Upper lobe of right lung (tissue), 1 donor: Measurements from ENCODE around the gene LRRC23. TPM values are rescaled to one million over a fixed set of nuclear protein-coding genes. Genes with fewer than 3 reads are reported as not detected.
A peak's percentile ranks its signal among the peaks of the same experiment; 100 is the strongest.

ENCODE experiments used
- ATAC-seq: fragments of 200-7000 bp; cut with Tn5 transposase; one replicate; pipeline ENCODE4 v1.9.1; 2020; ENCODE audit warnings: mild to moderate bottlenecking, moderate library complexity
- DNase-seq: peaks from one replicate; pipeline ENCODE4 v3.0.0-alpha.2; 2020
- H3K27ac ChIP-seq: fragments of 200-600 bp; one replicate; pipeline ENCODE4 v1.8.0; 2022
- H3K27me3 ChIP-seq: fragments of 200-600 bp; one replicate; pipeline ENCODE4 v1.8.0; 2022; ENCODE audit warnings: mild to moderate bottlenecking
- H3K36me3 ChIP-seq: fragments of 200-600 bp; one replicate; pipeline ENCODE4 v1.8.0; 2022
- H3K4me1 ChIP-seq: fragments of 200-600 bp; one replicate; pipeline ENCODE4 v1.8.0; 2022
- H3K4me3 ChIP-seq: fragments of 200-600 bp; one replicate; pipeline ENCODE4 v1.8.0; 2022; ENCODE audit warnings: mild to moderate bottlenecking
- H3K9me3 ChIP-seq: fragments of 200-600 bp; one replicate; pipeline ENCODE4 v1.8.0; 2022
- intact Hi-C: fragments of 100-400 bp; cut with DNase I; formaldehyde crosslinking; loops from one replicate; pipeline ENCODE4 v1.11.0; 2022
- total RNA-seq: library from RNA; stranded (reverse); fragmentation: NEBNext Ultra II Directional; extraction: Animal tissue kit (Norgen Biotek cat#: 25700); gene quantifications from one replicate; pipeline ENCODE4 v1.2.1, GENCODE V29; 2021
- TF ChIP-seq, protein P1 (sequence below): fragments of 200-600 bp; IDR thresholded peaks from one replicate; pipeline ENCODE4 v1.8.0; 2022; ENCODE audit warnings: antibody characterized with exemption
- donor health status: DM: no; HTN: yes; CAD: no; lungs with severe emphysema.

The LRRC23 gene
- total RNA-seq, 1 donor from 2014 or later, result 13.3 TPM

DNA sequence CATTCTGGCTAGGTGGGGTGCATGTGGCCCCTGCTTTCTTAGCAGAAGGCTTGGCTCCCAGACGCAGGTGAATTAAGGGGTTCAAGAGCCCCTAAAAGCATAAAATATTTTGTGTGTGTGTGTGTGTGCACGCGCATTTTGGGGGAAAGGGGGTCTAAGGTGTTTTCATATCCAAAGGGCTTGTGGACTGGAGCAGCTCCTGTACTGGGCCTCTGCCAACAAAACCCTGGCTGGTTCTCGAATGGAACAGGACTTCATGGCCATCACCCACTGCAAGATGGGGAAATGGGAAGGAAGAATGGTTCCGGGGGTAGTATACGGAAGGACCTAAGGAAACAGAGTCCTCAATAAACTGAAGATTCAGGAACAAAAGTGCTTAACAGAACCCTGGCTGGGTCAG, 19.2 kb downstream of the LRRC23 start:
- ATAC-seq (no peak), DNase-seq (no peak)
- H3K36me3 ChIP-seq, result no peaks in the 10 kb centered on the region
- H3K4me1 ChIP-seq, result peaks cover 29% of the 10 kb centered on the region
- TF ChIP-seq, protein P1, sequence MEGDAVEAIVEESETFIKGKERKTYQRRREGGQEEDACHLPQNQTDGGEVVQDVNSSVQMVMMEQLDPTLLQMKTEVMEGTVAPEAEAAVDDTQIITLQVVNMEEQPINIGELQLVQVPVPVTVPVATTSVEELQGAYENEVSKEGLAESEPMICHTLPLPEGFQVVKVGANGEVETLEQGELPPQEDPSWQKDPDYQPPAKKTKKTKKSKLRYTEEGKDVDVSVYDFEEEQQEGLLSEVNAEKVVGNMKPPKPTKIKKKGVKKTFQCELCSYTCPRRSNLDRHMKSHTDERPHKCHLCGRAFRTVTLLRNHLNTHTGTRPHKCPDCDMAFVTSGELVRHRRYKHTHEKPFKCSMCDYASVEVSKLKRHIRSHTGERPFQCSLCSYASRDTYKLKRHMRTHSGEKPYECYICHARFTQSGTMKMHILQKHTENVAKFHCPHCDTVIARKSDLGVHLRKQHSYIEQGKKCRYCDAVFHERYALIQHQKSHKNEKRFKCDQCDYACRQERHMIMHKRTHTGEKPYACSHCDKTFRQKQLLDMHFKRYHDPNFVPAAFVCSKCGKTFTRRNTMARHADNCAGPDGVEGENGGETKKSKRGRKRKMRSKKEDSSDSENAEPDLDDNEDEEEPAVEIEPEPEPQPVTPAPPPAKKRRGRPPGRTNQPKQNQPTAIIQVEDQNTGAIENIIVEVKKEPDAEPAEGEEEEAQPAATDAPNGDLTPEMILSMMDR, result no peak
- no peak overlapping the region for H3K4me3 ChIP-seq
- H3K27me3 ChIP-seq, result no peaks in the 10 kb centered on the region
- peak overlapping the region; percentile 92 for H3K27ac ChIP-seq
- H3K9me3 ChIP-seq, result no peaks in the 10 kb centered on the region
- intact Hi-C loops, result no loop called here

DNA sequence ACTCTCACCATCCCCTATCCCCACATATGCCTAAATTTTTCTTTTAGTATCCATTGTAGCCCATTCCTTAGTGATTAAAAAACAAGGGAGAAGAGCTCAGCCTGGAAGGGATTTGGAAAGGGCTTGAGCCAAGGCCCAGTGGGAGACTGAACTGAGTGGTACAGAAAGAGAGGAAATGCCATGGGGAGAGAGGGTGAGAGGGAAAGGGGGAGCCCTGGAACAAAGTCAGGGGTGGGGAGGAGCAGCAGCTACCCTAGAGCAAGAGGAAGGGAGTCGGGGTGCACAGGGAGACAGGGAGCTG, 20.6 kb downstream of the LRRC23 start:
- intact Hi-C loops, result no loop called here
- peak overlapping the region; percentile 84 for H3K4me3 ChIP-seq
- H3K4me1 ChIP-seq, result peaks cover 42% of the 10 kb centered on the region

DNA sequence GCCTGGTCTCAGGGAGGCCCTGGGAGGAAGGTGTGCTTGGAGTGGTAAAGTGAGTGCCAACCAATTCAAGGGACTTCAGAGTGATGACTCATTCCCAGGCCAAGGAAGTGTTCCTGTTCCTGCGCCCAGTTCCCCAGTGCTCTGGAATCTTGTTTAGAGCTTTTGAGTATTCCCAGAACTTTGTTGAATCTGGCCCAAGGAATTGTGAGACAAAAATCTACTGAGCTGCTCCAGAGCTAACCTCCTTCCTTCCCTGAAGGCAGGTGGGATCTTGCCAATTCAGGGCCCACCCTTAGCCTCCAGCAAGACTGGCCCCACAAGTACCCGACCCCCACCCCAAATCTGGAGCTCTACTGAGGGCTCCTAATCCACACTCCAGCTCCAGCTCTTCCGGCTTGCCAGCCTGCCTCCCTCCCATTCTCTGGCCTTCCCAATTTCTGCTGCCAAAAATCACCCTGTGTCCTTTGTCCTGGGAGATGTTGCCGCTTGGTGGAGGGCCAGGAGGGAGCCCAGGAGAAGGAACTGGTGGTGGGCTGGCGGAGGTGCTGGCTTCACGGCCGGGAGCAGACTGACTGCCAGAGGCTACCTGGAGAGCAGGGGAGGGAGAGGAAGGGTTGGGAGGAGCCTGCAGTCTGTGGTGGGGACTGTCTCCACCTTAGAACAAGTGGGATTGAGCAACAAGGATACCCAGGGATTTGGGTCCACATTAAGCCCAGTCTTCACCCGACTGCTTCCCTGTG, 21.1 kb downstream of the LRRC23 start:
- H3K9me3 ChIP-seq, result no peaks in the 10 kb centered on the region
- DNase-seq (peak; percentile 82), ATAC-seq (peak; percentile 71)
- TF ChIP-seq, protein P1, result no peak
- intact Hi-C loops, result no loop called here
- peaks cover 47% of the 10 kb centered on the region for H3K4me1 ChIP-seq
- no peaks in the 10 kb centered on the region for H3K27me3 ChIP-seq
- H3K27ac ChIP-seq, result peak overlapping the region; percentile 92
- H3K36me3 ChIP-seq, result no peaks in the 10 kb centered on the region
- peak overlapping the region; percentile 84 for H3K4me3 ChIP-seq

More for the DNA sequence above, 20.6 kb downstream of the LRRC23 start:
- DNase-seq, result no peak
- Histone ChIP-seq H3K9me3 (no peaks in the 10 kb centered on the region), H3K27ac (peak overlapping the region; percentile 92), H3K36me3 (no peaks in the 10 kb centered on the region), H3K27me3 (no peaks in the 10 kb centered on the region)
- ATAC-seq, result no peak
- TF ChIP-seq, protein P1, result no peak

DNA sequence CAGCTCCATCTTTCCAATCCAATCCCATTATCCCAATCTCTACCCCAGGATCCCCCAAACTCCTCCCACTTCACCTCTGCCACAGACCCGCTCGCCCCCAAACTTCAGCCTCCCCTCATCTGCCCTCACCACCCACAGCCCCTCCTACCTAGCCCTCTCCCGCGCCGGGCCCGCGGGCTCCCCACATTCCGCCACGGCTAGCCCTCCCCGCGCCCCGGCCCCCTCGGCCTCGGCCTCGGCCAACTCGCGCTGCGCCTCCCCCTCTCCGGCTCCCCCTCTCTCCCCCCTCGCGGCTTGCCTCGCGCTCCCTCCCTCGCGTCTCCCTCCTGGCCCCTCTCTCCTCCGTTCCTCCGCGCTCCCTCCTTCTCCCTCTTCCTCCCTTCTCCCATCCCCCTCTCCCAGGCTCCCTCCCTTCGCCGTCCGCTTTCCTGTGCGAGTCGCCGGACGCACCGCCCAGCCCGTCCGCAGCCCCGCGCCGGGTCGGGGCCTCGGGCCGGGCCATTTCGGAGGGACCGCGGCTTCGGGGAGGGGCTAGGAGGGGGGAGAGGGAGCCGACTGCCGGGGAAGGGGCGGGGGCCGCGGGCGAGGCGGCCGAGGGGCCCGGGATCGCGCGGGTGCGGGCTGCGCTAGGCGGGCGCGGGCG, 22.9 kb downstream of the LRRC23 start, which contains the start of gene ATN1:
ATN1 (plus strand) TSS at position 581 of the 643 bp plus-strand sequence. CDS start 6,043 bp downstream, outside the sequence.
- Histone ChIP-seq H3K4me1 (peaks cover 55% of the 10 kb centered on the region), H3K27me3 (no peaks in the 10 kb centered on the region), H3K4me3 (peak within 1 kb of the TSS; percentile 84), H3K36me3 (no peaks in the 10 kb centered on the region), H3K9me3 (no peaks in the 10 kb centered on the region), H3K27ac (peak within 1 kb of the TSS; percentile 92)
- DNase-seq (peak; percentile 90), ATAC-seq (peak; percentile 68)
- TF ChIP-seq, protein P1, result no peak
- intact Hi-C loops, result no loop called here

DNA sequence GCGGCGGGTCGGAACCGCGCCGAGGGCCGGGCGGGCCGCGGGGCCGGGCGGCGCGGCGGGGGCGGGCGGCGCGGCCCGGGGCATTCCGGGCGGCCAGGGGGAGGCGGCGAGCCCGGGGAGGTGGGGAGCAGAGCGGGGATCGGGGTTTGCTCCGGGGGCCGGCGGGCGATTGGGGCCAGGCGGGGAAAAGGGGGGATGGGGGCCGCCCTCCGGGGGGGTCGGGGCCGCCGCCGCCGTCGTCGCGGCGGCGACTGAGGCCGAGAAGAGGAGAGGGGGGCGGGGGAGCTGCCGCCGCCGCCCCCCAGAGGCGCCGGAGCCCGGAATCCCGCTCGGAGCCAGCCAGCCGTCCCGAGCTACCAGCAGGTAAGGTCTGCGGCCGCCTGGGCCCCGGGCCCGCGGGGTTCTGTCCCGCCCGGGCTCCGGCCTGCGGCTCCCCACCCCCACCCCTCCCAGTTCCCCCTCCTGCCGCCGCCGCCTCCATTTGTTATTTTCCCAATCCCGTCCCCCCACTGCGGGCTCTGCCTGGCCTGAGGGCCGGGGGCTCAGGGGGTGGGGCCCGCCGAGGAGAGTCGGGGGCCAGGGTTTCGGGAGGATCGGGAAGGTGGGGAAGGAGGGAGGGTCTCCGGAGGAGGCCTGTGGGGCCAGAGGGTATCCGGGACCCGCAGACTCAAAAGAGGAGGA, 23.5 kb downstream of the LRRC23 start:
- H3K4me3 ChIP-seq, result peak overlapping the region; percentile 84
- H3K27ac ChIP-seq, result peak overlapping the region; percentile 90
- no peaks in the 10 kb centered on the region for H3K9me3 ChIP-seq
- peaks cover 61% of the 10 kb centered on the region for H3K4me1 ChIP-seq
- peaks cover 5% of the 10 kb centered on the region for H3K36me3 ChIP-seq
- TF ChIP-seq, protein P1, result no peak
- intact Hi-C loops, result no loop called here
- no peaks in the 10 kb centered on the region for H3K27me3 ChIP-seq
- DNase-seq (peak; percentile 72), ATAC-seq (peak; percentile 0)
